HEK293 (cell line): Measurements from ENCODE around the gene ZNHIT2.

ENCODE experiments used
- CTCF ChIA-PET: fragments of 350-600 bp; formaldehyde crosslinking; extraction: SDS; loops from one replicate; lab custom pipeline; 2021; ENCODE audit warnings: antibody characterized with exemption; lab: Yijun Ruan, JAX
- POLR2A ChIA-PET: fragments of 300-600 bp; formaldehyde crosslinking; extraction: SDS; loops from one replicate; lab custom pipeline; 2020; ENCODE audit warnings: antibody characterized with exemption, inconsistent platforms; lab: Yijun Ruan, JAX
- H3K27ac ChIP-seq: fragments of 200-500 bp; sonication (Bioruptor generic); 2 replicates; pipeline ENCODE4 v1.5.1; 2014; ENCODE audit warnings: low read depth, low read length, control low read depth, inconsistent platforms; ENCODE audit errors: extremely low read depth
- H3K36me3 ChIP-seq, 2 experiments: fragments of 200-500 bp in 1 of 2; sonication (Bioruptor generic) in 1 of 2; 1 replicate in 1 of 2; 2 replicates in 1 of 2; pipeline ENCODE4 v1.5.1; 2014 to 2017; ENCODE audit warnings: inconsistent platforms in 2 of 2, low read length in 2 of 2; ENCODE audit not compliant: control insufficient read depth in 2 of 2, insufficient read depth in 1 of 2
- H3K4me1 ChIP-seq: fragments of 200-500 bp; sonication (Bioruptor generic); 2 replicates; pipeline ENCODE4 v1.5.1; 2014; ENCODE audit warnings: mild to moderate bottlenecking, low read length, inconsistent platforms; ENCODE audit not compliant: control insufficient read depth, insufficient read depth
- H3K4me3 ChIP-seq: 2 replicates; pipeline ENCODE4 v1.5.1; 2011; ENCODE audit warnings: low read depth, mild to moderate bottlenecking, control low read depth, low read length, moderate library complexity
- H3K9me3 ChIP-seq: fragments of 200-500 bp; sonication (Bioruptor generic); 2 replicates; pipeline ENCODE4 v1.5.1; 2014; ENCODE audit warnings: low read depth, low read length, inconsistent platforms; ENCODE audit not compliant: control insufficient read depth, insufficient read depth
- ATF2 ChIP-seq: fragments of 450-650 bp; formaldehyde crosslinking; IDR thresholded peaks from 2 replicates; pipeline ENCODE4 v1.5.1; 2016; ENCODE audit warnings: missing biosample characterization, missing genetic modification characterization, low read depth
- GLIS2 ChIP-seq: fragments of 450-650 bp; formaldehyde crosslinking; IDR thresholded peaks from 2 replicates; pipeline ENCODE4 v1.5.1; 2016; ENCODE audit warnings: missing biosample characterization, missing genetic modification characterization
- HOXC10 ChIP-seq: sonication (generic); formaldehyde crosslinking; IDR thresholded peaks from 2 replicates; pipeline ENCODE4 v1.8.1; 2023; ENCODE audit warnings: mild to moderate bottlenecking, missing genetic modification reagents
- KLF16 ChIP-seq: fragments of 450-650 bp; formaldehyde crosslinking; IDR thresholded peaks from 2 replicates; pipeline ENCODE4 v1.5.1; 2017; ENCODE audit warnings: missing biosample characterization, missing genetic modification characterization
- REPIN1 ChIP-seq: fragments of 450-650 bp; formaldehyde crosslinking; IDR thresholded peaks from 2 replicates; pipeline ENCODE4 v1.5.1; 2017; ENCODE audit warnings: missing biosample characterization, missing genetic modification characterization, low read depth
- SCRT1 ChIP-seq: fragments of 450-650 bp; formaldehyde crosslinking; IDR thresholded peaks from 2 replicates; pipeline ENCODE4 v1.5.1; 2016; ENCODE audit warnings: missing biosample characterization, missing genetic modification characterization, borderline replicate concordance
- SP7 ChIP-seq: fragments of 450-650 bp; formaldehyde crosslinking; IDR thresholded peaks from 2 replicates; pipeline ENCODE4 v1.5.1; 2016; ENCODE audit warnings: missing biosample characterization, missing genetic modification characterization
- TSHZ1 ChIP-seq: fragments of 450-650 bp; formaldehyde crosslinking; IDR thresholded peaks from 2 replicates; pipeline ENCODE4 v1.5.1; 2016; ENCODE audit warnings: missing biosample characterization, missing genetic modification characterization, borderline replicate concordance
- ZBTB7A ChIP-seq: fragments of 450-650 bp; formaldehyde crosslinking; IDR thresholded peaks from 2 replicates; pipeline ENCODE4 v1.5.1; 2016; ENCODE audit warnings: low read depth, missing biosample characterization, missing genetic modification characterization
- ZFP3 ChIP-seq: fragments of 450-650 bp; formaldehyde crosslinking; IDR thresholded peaks from 2 replicates; pipeline ENCODE4 v1.5.1; 2016; ENCODE audit warnings: low read depth, missing biosample characterization, missing genetic modification characterization
- ZIC2 ChIP-seq: fragments of 450-650 bp; formaldehyde crosslinking; IDR thresholded peaks from 2 replicates; pipeline ENCODE4 v1.5.1; 2016; ENCODE audit warnings: missing biosample characterization, missing genetic modification characterization
- ZNF121 ChIP-seq: fragments of 450-650 bp; formaldehyde crosslinking; IDR thresholded peaks from 2 replicates; pipeline ENCODE4 v1.5.1; 2016; ENCODE audit warnings: missing biosample characterization, missing genetic modification characterization
- ZNF133 ChIP-seq: fragments of 450-650 bp; formaldehyde crosslinking; IDR thresholded peaks from 2 replicates; pipeline ENCODE4 v1.5.1; 2016; ENCODE audit warnings: missing biosample characterization, missing genetic modification characterization
- ZNF155 ChIP-seq: fragments of 450-650 bp; formaldehyde crosslinking; IDR thresholded peaks from 2 replicates; pipeline ENCODE4 v1.5.1; 2016; ENCODE audit warnings: missing biosample characterization, missing genetic modification characterization
- ZNF16 ChIP-seq: fragments of 450-650 bp; formaldehyde crosslinking; IDR thresholded peaks from 2 replicates; pipeline ENCODE4 v1.5.1; 2016; ENCODE audit warnings: low read depth, missing biosample characterization, missing genetic modification characterization
- ZNF335 ChIP-seq: fragments of 450-650 bp; formaldehyde crosslinking; conservative IDR thresholded peaks from 2 replicates; pipeline ENCODE4 v1.5.1; 2016; ENCODE audit warnings: missing biosample characterization, missing genetic modification characterization
- ZNF433 ChIP-seq: fragments of 450-650 bp; formaldehyde crosslinking; IDR thresholded peaks from 2 replicates; pipeline ENCODE4 v1.5.1; 2016; ENCODE audit warnings: missing biosample characterization, missing genetic modification characterization, low read depth
- ZNF514 ChIP-seq: fragments of 450-650 bp; formaldehyde crosslinking; IDR thresholded peaks from 2 replicates; pipeline ENCODE4 v1.5.1; 2016; ENCODE audit warnings: missing biosample characterization, missing genetic modification characterization
- ZNF549 ChIP-seq: fragments of 450-650 bp; IDR thresholded peaks from 2 replicates; pipeline ENCODE4 v1.5.1; 2018; ENCODE audit warnings: missing biosample characterization, missing genetic modification characterization, mild to moderate bottlenecking, inconsistent platforms, moderate library complexity
- ZNF555 ChIP-seq: fragments of 450-650 bp; formaldehyde crosslinking; conservative IDR thresholded peaks from 2 replicates; pipeline ENCODE4 v1.5.1; 2017; ENCODE audit warnings: missing biosample characterization, mild to moderate bottlenecking, missing genetic modification characterization, inconsistent platforms
- ZNF639 ChIP-seq: fragments of 450-650 bp; formaldehyde crosslinking; IDR thresholded peaks from 2 replicates; pipeline ENCODE4 v1.5.1; 2016; ENCODE audit warnings: missing biosample characterization, missing genetic modification characterization
- ZNF776 ChIP-seq: fragments of 450-650 bp; formaldehyde crosslinking; IDR thresholded peaks from 2 replicates; pipeline ENCODE4 v1.5.0; 2017; ENCODE audit warnings: missing biosample characterization, missing genetic modification characterization, borderline replicate concordance
- ZNF792 ChIP-seq: fragments of 450-650 bp; formaldehyde crosslinking; IDR thresholded peaks from 2 replicates; pipeline ENCODE4 v1.5.1; 2016; ENCODE audit warnings: missing biosample characterization, missing genetic modification characterization
- ZSCAN4 ChIP-seq: fragments of 450-650 bp; formaldehyde crosslinking; IDR thresholded peaks from 2 replicates; pipeline ENCODE4 v1.5.1; 2017; ENCODE audit warnings: missing biosample characterization, missing genetic modification characterization
- ZXDB ChIP-seq: fragments of 450-650 bp; formaldehyde crosslinking; IDR thresholded peaks from 2 replicates; pipeline ENCODE4 v1.5.1; 2016; ENCODE audit warnings: missing biosample characterization, missing genetic modification characterization

Gene ZNHIT2

GRCh38 chr11:65152122-65152521 is 34.6 kb upstream of the ZNHIT2 start:
- Histone ChIP-seq H3K4me3 (no peak overlapping the region), H3K36me3 (no peaks in the 10 kb centered on the region), H3K9me3 (no peaks in the 10 kb centered on the region), H3K4me1 (no peaks in the 10 kb centered on the region), H3K27ac (no peak overlapping the region)
- CTCF ChIA-PET = no interaction called here
- TF ChIP-seq ZNF155 (tag by site-specific recombination) = no peak
- no peak for TF ChIP-seq REPIN1 (tag by site-specific recombination)
- no peak for TF ChIP-seq ZNF776 (tag by site-specific recombination)
- no peak for TF ChIP-seq ZNF639 (tag by site-specific recombination)
- no peak for TF ChIP-seq ATF2 (tag by site-specific recombination)
- no peak for TF ChIP-seq SCRT1
- no peak for TF ChIP-seq ZNF133 (tag by site-specific recombination)
- TF ChIP-seq ZNF792 (tag by site-specific recombination) = no peak
- TF ChIP-seq ZNF549 (tag by site-specific recombination) = no peak
- no peak for TF ChIP-seq SP7
- TF ChIP-seq ZNF514 (tag by site-specific recombination) = no peak
- TF ChIP-seq ZNF16 (tag by site-specific recombination) = no peak
- POLR2A ChIA-PET = interaction anchor here (1.3 kb wide), 1 partner anchor 17 kb away, joined by 4 read pairs; the partner anchor contains the start of gene SYVN1

GRCh38 chr11:65151331-65151899 is 33.9 kb upstream of the ZNHIT2 start:
- Histone ChIP-seq H3K27ac (no peak overlapping the region), H3K4me3 (no peak overlapping the region), H3K4me1 (no peaks in the 10 kb centered on the region), H3K9me3 (no peaks in the 10 kb centered on the region), H3K36me3 (no peaks in the 10 kb centered on the region)
- CTCF ChIA-PET = no interaction called here
- POLR2A ChIA-PET = interaction anchor here (1.3 kb wide), 1 partner anchor 17 kb away, joined by 4 read pairs; the partner anchor contains the start of gene SYVN1
- TF ChIP-seq ZFP3 (tag by site-specific recombination) (no peak), ZNF121 (tag by site-specific recombination) (peak; percentile 82)

GRCh38 chr11:65150509-65151299 is 33.2 kb upstream of the ZNHIT2 start:
- Histone ChIP-seq H3K4me1 (no peaks in the 10 kb centered on the region), H3K27ac (no peak overlapping the region), H3K9me3 (no peaks in the 10 kb centered on the region), H3K36me3 (no peaks in the 10 kb centered on the region), H3K4me3 (no peak overlapping the region)
- ChIA-PET CTCF (no interaction called here), POLR2A (no interaction called here)
- TF ChIP-seq GLIS2 (tag by site-specific recombination) (no peak), HOXC10 (CRISPR knock-in tag) (no peak), KLF16 (tag by site-specific recombination) (no peak), ZNF433 (tag by site-specific recombination) (no peak), ZXDB (no peak), ZSCAN4 (tag by site-specific recombination) (no peak), ZNF335 (tag by site-specific recombination) (peak; percentile 86), ZBTB7A (tag by site-specific recombination) (no peak), ZIC2 (tag by site-specific recombination) (peak; percentile 33; the same call in 1 of the 2 replicates), ZNF555 (tag by site-specific recombination) (no peak), TSHZ1 (tag by site-specific recombination) (no peak)
